Epidermal melanocyte (primary cell): ENCODE measurements around the gene HRAS.
"Not testable (repeated sequence)": the region's sequence is repeated elsewhere in the genome, so short reads cannot be mapped to it uniquely, and the experiment has no call there.

Source experiments
- DNase-seq: peaks from one replicate; pipeline ENCODE4 v3.0.0; 2011; ENCODE audit warnings: low spot score; ENCODE audit not compliant: insufficient read length

HRAS gene

DNA sequence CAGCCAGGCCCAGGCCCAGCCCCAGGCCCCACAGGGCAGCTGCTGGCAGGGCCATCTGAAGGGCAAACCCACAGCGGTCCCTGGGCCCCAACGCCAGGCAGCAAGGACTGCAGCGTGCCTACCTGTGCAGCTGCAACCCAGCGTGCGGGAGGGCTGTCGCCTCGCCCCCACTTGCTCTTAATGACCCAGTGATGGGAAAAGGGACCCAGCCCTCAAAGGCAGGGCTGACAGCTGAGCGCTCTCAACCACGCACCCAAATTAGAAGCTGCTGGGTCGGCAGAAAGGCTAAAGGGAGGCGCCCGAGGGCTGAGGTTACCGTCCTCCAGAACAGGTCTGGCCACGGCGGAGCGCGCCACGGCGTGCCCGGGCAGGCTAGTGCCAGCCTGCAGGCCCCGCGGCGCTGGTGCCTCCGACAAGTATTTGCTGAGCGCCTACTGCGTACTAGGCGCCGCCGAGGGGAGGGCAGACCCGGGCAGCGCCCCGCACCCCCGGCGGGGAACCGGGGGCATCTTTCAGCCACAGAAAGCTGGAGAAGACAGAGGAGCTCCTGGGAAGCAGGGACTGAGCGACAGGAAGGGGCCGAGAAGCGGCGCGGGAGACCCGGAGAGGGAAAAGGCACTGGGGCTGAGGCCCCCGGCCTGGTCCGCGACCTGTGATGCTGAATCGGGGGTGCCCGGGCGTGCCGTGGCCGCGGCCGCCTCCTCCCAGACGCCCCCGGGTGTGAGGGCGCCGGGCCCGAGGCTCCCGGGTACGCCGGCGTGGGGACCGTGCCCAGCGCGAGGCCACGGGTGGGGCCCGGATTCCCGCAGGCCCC, 773 bp downstream of the HRAS start:
- no peak for DNase-seq

DNA sequence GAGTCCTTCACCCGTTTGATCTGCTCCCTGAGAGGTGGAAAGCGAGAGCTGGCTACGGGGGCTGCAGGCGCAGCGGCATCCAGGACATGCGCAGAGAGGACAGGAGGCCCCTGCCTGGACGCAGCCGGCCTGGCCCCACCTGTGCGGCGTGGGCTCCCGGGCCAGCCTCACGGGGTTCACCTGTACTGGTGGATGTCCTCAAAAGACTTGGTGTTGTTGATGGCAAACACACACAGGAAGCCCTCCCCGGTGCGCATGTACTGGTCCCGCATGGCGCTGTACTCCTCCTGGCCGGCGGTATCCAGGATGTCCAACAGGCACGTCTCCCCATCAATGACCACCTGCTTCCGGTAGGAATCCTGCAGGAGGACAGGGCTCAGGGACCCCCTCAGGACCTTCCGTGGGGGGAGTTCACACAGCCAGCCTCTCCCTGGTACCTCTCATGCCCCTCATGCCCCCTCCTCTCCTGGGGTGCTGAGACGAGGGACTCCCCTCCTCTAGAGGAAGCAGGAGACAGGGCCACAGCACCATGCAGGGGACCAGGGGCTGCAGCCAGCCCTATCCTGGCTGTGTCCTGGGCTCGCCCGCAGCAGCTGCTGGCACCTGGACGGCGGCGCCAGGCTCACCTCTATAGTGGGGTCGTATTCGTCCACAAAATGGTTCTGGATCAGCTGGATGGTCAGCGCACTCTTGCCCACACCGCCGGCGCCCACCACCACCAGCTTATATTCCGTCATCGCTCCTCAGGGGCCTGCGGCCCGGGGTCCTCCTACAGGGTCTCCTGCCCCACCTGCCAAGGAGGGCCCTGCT, 1.6 kb downstream of the HRAS start:
- no peak for DNase-seq

DNA sequence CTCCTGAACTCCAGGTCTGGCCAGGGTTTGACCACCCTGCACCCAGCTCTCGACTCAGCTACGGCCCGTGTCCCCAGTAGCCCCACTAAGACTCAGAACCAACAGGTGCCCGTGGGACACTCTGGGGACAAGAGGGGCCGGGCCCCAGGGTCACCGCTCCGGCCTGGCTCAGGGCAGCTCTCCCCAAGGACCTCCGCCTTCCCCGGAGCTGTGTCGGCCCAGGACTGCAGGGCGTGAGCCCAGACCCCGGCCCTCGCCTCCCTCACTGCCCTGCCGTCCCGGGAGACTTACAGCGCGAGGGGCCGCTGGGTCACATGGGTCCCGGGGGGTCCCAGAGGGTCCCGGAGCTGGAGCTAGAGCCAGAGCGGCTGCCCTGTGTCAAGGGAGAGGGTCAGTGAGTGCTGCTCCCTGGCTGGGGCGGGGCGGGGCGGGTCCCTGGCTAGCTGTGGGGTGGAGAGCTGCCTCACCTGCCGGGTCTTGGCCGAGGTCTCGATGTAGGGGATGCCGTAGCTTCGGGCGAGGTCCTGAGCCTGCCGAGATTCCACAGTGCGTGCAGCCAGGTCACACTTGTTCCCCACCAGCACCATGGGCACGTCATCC, 2.3 kb downstream of the HRAS start:
- no peak for DNase-seq

DNA sequence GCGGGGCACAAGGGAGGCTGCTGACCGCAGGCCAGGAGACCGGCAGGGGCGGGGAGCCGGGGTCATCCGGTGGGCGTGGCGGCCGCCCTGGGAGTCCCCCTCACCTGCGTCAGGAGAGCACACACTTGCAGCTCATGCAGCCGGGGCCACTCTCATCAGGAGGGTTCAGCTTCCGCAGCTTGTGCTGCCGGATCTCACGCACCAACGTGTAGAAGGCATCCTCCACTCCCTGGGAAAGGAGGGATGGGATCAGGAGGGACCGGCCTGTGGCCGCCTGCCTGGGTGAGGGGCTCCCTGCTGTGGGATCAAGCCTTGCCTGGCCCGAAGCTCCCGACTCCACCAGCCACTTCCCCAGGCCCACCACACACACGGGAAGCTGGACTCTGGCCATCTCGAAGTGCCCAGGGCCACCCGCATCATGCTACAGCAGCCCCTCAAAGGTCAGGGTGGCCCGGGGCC, 2.8 kb downstream of the HRAS start:
- no peak for DNase-seq

DNA sequence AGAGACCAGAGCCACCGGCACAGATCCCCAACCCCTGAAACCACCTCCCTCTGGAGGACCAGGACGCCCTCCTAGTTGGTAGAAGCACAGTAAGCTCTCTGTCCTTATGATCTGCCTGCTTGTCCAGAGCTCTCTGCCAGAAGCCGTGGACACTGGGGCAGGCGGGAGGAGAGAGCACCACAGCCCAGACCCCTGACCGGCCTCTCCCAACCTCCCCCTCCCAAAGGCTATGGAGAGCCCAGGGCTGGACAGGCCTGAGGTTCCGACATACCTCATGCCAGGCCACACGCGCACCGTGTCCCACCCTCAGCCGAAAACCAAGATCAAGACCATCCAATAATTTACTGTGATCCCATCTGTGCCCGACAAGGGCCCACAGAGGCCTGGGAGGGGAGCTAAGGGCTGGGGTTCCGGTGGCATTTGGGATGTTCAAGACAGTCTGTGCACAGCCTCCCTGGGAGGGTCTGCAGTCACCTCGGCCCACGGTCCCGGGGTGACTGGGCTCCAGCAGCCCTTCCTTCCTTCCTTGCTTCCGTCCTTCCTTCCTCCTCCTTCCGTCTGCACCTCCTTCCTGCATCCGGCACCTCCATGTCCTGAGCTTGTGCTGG, 3.4 kb downstream of the HRAS start:
- peak; percentile 3 for DNase-seq

DNA sequence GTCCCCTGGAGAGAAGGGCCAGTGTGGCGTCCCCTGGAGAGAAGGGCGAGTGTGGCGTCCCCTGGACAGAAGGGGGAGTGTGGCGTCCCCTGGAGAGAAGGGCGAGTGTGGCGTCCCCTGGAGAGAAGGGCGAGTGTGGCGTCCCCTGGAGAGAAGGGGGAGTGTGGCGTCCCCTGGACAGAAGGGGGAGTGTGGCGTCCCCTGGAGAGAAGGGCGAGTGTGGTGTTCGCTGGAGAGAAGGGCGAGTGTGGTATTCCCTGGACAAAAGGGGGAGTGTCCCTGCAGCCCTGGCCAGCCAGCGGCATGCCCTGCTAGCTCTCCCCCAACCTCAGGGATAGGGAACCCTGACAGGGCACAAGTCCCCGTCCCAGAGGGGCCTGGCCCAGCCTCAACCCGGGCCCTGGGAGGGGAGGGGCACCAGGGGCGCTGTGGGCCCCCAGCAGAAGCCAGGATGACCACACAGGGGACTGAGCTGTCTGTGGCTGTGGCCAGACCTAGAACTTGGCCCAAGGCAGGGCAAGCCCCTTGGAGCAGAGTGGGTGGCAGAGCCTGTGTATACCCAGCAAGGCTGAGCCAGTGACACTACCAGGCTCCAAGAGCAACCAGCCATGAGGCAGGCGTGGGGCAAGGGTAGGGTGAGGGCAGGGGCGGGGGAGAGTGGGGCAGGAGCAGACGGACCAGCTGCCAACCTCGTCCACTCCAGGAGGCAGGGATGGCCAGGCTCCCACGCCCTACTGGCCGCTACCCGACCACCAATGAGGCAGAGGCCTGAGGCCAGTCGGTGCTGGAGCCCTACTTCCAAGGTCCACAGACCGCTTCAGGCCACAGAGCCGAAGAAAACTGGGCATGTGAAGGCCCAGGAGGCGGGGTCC, 4.2 kb downstream of the HRAS start:
- DNase-seq: peak; percentile 8

DNA sequence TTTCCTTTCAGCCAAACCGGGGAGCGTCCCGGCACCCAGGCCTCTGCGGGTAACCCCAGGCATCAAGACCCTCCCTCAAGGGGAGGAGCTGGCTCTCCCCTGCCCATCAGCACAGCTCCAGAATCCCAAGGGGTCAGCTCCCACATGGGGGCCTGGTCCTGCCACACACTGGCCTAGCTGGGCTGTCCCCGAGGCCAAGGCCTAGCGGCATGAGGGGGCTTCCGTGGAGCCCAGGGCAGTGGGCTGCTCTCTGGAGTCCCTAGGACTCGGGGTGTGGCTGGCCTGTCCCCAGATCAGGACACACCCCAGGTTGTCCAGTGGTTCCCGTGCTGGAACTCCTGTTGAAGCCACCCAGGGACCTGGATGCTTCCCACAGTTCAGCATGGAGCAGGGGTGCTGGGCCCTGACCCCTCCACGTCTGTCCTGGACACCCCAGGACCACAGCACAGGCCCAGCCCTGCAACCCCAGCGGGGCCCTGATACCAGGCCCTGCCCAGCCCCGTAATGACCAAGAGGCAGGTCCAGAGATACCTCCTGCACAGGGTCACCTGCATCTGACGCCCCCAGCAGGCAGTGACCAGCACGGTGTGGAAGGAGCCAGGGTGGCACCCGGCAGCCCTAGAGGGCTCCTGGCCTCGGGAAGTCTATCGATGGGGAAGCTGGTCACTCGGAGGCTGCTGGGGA, 5.5 kb downstream of the HRAS start:
- DNase-seq: peak; percentile 9

DNA sequence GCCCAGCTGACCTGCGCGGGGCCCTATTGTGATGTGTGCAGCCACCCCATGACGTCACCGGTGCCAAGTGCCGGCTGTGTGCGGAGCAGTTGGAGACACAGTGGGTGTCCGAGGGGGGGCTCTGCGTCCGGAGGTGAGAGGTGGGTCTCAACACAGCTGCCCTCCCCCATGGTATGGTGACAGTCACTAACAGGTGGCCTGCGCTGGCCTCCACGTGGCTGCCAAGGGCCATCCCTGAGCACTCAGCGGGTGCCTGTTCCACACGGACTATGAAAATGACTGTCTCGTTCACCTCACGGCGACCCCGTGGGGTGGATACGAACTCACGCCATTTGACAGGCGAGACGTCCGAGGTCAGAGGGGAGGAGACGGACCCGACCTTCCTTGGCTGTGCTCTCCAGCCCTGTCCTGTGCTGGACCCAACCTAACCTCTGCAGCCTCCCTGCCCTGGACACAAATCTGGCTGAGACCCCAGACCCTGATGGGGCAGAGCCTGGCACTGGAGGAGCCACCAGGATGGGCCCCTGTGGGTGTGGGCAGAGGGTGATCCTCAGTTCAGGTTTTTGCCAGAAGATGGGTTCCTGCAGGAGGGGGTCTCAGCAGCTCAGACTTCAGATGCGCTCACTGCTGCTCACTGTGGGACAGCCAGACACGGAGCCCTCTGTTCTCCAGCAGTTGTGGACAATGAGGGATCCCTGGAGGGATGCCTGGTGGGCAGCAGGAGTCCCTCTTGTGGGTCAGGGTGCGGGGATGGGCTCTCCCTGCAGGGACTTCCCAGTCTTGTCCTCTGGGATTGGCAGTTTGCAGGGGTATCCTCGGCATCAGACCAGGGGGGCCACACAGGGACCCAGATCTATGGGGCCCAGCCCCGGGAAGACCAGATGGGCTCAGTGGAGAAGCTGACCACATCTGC, 6.3 kb downstream of the HRAS start:
- DNase-seq: peak; percentile 16

DNA sequence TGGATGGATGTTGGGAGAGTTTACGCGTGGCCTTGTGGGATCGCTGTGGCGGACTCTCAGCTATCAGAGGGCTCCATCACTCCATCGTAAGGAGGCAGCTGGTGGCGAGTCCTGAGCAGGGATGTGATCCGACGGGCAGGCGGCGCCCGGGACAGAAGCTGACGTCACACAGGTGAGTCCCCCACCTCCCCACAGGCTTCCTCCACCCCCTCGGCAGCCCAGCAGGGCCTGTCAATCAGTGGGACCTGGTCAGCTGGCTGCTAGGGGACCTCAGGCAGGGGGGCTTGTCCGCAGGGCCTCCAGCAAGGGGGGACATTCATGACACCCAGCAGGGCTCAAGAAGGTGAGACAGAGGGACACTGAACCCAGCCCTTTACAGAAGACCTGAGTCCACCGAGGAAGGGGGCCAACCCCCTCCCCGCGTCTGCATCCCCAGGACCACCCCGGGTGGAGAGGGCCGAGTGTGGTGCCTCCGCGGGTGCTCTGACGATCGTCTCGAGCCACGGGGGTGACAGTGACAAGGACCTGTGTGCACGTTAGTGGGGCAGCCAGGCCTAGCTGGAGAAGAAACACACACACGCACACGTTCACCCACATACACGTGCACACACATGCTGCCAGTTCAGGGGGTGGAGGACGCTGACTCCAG, 7.1 kb downstream of the HRAS start:
- DNase-seq: peak; percentile 11

DNA sequence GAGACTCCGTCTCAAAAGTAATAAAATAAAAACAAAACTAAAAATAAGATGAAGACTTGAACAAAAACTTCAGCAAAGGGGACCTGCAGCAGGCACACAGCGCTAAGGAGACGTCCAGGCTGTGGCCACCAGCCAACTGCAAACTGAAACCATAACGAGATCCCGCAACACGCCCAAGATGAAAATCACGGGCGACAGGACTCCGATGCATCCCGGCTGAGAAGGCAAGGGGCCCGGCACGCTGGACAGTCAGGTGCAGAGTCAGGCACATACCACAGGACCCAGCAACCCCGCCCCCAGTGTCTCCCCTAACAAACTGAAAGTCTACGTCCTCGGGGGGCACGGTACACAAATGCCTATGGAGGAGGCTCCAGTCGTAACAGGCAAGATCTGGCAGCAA, 9.2 kb downstream of the HRAS start:
- peak; percentile 1 for DNase-seq

DNA sequence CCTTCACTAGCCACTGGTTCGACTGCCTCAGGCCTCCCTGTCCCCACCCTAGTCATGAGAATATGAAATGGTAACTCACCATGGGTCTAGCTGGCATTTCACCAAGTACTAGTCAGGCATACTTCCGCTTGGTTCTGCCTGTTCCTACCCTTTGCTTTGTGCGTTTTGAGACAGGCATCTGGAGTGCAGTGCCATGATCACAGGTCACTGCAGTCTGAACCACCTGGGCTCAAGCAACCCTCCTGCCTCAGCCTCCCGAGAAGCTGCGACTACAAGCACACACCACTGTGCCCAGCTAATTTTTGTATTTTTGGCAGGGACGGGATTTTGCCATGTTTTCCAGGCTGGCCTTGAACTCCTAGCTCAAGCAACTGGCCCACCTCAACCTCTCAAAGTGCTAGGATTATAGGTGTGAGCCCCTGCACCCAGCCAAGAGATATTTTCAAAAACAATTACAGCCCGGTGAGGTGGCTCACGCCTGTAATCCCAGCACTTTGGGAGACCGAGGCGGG, 14.1 kb downstream of the HRAS start:
- peak; percentile 33 for DNase-seq

DNA sequence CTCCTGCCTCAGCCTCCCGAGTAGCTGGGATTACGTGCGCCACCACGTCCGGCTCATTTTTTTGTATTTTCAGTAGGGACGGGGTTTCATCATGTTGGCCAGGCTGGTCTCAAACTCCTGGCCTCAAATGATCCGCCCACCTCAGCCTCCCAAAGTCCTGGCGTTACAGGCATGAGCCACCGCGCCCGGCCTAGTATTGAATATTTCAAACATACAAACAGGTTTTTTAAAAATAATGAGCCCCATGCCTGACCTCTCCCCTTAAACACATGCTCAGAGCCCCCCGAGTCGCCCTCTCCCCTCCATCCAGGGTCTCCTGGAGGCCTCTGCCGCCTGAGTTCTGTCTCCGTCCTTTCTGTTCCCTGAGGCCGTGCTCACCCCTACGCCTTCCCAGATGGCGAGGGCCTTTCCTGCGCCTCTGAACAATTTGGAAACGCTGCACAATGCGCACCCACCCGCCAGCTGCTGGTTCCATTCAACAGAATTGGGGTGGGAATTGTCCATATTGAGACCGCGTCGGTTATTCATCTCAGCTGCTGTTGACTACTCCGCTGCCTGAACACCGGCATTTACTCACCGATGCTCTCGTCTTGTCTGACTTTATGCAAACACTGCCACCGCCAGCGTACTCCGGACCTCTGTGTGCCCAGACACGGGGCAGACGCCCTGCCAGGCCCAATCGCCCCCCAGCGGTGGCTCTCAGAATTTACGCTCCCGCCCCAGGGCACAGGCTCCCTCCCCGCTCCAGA, 14.8 kb downstream of the HRAS start:
- DNase-seq: no peak

DNA sequence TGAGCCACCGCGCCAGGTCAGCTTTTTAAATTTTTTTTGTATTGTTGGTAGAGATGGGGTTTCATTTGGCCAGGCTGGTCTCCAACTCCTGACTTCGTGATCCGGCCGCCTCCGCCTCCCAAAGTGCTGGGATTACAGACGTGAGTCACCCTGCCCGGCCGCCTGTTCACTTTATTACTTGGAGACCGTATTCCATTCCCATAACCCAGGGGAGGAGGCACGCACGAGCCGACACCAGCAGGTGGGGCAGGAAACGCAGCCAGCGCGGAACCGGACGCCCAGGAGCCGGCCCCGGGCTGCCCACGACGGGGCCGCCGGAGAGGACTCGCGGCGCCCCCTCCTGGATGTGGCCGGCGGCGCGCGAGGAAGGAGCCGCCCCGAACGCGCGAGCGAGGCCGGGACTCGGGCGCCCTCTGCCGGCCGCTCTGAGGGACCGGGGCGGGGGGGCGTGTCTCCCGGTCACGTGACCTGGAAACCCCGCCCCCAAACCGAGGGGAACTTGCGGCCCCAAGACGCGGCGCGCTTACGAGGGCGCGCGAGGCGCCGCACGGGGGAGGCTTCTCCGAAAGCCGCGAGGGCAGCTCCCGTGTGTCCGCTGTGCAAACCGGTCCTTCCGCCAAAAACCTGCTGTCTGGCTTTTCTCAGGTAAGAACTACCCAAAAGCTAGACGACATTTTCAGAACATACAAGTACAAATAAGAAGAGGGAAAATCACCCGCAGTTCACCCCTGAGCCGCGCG, 16.7 kb downstream of the HRAS start:
- DNase-seq: peak; percentile 90

DNA sequence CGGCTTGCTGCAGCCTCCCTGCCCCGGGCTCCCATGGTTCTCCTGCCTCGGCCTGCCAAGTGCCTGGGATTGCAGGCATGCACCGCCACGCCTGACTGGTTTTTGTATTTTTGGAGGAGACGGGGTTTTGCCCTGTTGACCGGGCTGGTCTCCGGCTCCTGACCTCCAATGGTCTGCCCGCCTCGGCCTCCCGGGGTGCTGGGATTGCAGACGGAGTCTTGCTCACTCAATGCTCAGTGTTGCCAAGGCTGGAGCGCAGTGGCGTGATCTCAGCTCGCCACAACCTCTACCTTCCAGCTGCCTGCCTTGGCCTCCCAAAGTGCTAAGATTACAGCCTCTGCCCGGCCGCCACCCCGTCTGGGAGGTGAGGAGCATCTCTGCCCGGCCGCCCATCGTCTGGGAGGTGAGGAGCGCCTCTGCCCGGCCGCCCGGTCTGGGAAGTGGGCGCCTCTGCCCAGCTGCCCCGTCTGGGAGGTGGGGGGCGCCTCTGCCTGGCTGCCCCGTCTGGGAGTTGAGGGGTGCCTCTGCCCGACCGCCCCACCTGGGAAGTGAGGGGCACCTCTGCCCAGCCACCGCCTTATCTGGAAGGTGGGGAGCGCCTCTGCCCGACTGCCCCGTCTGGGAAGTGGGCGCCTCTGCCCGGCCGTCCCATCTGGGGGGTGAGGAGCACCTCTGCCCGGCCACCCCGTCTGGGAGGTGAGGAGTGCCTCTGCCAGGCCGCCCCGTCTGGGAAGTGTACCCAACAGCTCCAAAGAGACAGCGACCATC, 18.3 kb downstream of the HRAS start:
- not testable (repeated sequence) for DNase-seq

DNA sequence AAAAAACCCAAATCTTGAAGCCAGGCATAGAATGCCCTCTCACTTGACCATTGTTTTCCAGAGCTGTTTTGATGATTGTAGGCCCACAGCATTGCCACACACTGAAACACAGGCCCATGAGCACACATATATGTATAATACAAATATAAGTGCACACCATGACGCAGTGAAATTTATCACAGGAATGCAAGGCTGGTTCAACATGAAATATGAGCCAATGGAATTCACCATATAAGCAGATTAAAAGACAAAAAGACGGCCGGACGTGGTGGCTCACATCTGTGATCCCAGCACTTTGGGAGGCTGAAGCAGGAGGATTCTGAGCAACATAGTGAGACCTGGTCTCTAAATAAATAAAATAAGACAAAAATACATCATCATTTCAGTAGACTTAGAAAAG, 19.0 kb downstream of the HRAS start:
- no peak for DNase-seq

DNA sequence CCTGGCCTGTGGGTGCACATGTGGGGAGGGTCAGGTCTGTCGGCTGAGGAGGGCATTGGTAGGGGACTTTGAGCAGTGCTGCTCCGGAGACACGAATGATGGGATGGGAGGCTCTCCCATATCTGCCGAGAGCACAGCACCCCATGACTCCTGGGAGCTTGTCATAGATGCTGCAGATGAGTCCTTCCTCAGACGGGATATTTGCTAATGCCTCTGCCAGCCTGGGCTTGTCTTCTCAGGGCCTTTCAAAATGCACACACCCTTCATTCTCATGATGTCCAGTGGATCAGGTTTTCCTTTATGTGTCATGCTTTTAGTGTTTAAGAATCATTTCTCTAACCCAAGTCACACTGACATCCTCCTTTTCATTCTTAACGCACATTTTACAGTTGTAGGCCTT, 20.2 kb downstream of the HRAS start:
- DNase-seq: peak; percentile 10
